Dermis microvascular lymphatic vessel endothelial cell (primary cell): Measurements from ENCODE around the gene APOF. TPM values are rescaled to one million over a fixed set of nuclear protein-coding genes. Genes with fewer than 3 reads are reported as not detected.
A peak's percentile ranks its signal among the peaks of the same experiment; 100 is the strongest.
"Not testable (repeated sequence)": the region's sequence is repeated elsewhere in the genome, so short reads cannot be mapped to it uniquely, and the experiment has no call there.

Source experiments
- DNase-seq, 2 donors: peaks; one replicate each; pipeline versions ENCODE4 v3.0.0 to v3.0.0-alpha.2; 2010; ENCODE audit warnings: low read depth in 2 of 2
- total RNA-seq: library from RNA; depleted of rRNA; stranded (reverse); fragments of >200 nt; gene quantifications from 2 replicates; pipeline ENCODE4 v1.2.1, GENCODE V29; 2014

The APOF gene, protein sequence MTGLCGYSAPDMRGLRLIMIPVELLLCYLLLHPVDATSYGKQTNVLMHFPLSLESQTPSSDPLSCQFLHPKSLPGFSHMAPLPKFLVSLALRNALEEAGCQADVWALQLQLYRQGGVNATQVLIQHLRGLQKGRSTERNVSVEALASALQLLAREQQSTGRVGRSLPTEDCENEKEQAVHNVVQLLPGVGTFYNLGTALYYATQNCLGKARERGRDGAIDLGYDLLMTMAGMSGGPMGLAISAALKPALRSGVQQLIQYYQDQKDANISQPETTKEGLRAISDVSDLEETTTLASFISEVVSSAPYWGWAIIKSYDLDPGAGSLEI
- total RNA-seq = not detected in 2 replicates

DNA sequence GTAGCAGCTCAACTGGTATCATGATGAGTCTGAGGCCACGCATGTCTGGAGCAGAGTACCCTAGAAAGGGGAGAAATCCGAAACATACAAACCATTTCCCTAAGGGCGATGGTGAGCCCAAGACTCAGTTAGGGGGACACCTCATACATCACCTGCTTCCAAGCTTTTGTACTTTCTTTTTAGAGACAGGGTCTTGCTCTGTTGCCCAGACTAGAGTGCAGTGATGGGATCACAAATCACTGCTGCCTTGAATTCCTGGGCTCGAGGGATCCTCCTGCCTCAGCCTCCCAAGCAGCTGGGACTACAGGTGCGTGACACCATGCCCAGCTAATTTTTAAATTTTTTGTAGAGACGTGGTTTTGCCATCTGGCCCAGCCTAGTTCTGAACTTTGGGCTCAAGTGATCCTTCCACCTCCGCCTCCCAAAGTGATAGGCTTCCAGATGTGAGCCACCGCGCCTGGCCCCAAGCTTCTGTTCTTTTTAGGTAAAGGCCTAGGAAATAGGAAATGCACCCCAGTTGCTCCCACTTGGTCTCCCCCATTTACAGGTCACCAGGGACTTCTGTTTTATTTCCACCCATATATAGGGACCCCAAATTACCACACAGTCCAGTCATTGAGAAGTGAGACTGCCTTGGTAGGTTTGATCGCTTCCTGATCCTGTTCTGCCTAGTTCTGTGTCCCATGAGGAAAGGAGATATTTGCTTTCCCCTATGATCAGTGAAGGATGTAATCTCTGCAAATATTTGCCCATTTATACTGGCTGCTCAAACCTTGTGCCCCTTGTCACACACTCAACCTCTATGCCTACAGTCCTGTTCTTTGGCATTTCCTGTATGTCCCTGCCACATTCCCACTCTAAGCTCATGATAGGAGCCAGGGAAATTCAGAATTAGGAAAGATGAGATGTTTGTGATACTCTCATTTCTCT is at the start of gene APOF:
Gene APOF, minus strand, starts transcription at position 728 of the 930 bp plus-strand sequence. Its CDS starts 112 bp downstream, at position 616.
- DNase-seq = no peak

GRCh38 chr12:56411781-56412639 is 49.4 kb upstream of the APOF start:
- DNase-seq = peak; percentile 34 to 55

DNA sequence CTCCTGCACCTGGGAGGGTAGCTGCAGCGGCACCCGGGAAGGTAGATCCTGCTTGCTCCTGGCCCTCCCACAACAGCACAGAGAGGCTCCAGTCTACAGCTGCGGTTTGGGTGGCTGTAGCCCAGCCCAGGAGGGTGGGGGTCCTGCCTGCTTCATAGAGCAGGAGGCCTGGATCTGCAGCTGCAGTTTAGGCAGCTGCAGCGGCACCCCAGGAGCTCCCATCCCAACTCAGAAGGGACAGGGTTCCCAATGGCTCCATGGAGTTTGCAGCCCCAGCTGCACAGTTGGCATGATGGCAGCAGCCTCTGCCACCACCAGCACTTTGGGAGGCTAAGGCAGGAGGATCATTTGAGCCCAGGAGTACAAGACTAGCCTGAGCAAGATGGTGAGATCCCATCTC is 48.1 kb upstream of the APOF start:
- no peak for DNase-seq

DNA sequence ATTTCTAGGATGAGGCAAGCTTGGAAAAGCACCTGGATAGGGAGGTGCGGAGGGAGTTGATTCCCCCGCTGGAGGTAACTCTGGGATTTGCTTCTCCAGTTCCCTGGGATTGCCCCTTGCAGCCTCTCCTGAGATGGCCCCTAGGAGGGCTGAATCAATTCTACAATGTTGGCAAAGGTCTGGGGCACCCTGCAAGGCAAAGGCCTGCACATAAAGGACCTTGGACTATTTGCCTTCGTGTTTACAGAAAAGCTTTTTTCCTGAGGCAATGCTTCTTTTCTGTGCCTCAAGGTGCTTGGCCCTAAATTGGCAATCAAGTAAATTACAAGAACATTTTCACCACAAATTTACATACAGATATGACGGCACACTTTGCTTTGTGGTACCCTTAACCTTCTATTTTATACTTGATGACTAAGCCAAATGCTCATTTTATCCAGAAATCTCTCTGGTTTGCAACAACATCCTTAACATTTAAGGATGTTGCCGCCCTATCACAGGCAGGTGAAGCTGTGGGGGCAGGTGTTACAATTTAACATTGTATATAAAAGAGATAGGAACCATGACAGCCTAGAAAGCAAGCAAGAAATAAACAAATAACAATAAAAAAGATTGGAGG is 46.3 kb upstream of the APOF start:
- DNase-seq = no peak

- not testable (repeated sequence) for DNase-seq
Observed at GRCh38 chr12:56404227-56404626, 41.6 kb upstream of the APOF start.

DNA sequence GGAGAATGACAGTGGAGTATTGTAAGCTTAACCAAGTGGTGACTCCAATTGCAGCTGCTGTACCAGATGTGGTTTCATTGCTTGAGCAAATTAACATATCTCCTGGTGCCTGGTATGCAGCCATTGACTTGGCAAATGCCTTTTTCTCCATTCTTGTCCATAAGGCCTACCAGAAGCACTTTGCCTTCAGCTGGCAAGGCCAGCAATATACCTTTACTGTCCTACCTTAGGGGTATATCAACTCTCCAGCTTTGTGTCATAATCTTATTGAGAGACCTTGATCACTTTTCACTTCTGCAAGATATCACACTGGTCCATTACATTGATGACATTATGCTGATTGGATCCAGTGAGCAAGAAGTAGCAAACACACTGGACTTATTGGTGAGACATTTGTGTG is 39.0 kb upstream of the APOF start:
- DNase-seq = not testable (repeated sequence)

- DNase-seq = not testable (repeated sequence)
Observed at GRCh38 chr12:56401125-56401524, 38.5 kb upstream of the APOF start.

DNA sequence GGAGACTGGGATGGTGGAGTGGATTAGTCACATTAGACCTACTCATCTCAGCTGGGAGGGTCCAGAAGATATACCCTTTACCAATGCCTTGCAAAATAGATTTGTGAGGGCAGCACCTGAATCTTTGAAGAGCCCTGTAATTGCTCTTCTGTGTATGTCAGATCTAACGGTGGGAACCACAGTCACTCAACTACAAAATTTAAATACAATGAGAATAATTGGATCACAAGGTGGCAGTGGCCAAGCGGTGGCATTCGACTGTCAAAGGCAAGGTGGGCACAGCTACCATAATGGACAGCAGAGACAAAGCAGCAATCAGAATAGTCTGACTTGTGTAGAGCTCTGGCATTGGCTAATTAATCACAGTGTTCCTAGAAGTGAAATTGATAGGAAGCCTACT is 36.8 kb upstream of the APOF start:
- DNase-seq = not testable (repeated sequence)

DNA sequence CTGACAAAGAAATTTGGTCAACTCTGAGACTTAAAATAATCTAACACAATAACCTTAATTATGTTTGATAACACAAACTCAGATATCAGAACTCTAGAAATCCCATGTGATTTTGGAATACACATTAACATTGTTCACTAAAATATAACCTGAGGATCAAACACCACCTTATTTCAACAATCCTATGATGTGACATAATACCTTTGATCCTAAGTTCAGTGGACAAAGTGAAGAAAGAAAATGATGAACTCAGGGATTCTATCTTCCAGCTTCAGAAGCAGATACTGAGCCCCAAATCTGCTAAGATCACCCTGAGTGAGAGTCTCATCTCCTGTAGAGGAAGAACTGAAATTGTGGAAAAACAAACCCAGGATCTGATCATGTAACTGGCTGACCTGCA is 35.7 kb upstream of the APOF start:
- DNase-seq = no peak

DNA sequence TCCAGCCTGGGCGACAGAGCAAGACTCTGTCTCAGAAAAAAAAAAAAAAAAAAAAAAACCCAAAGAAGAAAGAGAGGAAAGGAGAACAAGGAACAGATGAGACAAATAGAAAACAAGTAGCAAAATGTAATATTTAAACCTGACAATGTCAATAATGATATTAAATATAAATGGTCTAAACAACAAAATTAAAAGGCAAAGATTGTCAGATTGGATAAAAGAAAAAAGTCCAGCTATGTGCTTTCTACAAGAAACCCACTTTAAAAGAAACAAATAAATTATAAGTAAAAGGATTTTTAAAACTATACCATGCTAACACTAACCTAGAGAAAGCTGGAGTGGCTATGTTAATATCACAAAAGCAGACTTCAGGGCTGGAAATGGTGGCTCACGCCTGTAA is 29.7 kb upstream of the APOF start:
- DNase-seq = no peak

GRCh38 chr12:56391721-56392120 is 29.1 kb upstream of the APOF start:
- DNase-seq = no peak

GRCh38 chr12:56389412-56389811 is 26.8 kb upstream of the APOF start:
- no peak for DNase-seq

DNA sequence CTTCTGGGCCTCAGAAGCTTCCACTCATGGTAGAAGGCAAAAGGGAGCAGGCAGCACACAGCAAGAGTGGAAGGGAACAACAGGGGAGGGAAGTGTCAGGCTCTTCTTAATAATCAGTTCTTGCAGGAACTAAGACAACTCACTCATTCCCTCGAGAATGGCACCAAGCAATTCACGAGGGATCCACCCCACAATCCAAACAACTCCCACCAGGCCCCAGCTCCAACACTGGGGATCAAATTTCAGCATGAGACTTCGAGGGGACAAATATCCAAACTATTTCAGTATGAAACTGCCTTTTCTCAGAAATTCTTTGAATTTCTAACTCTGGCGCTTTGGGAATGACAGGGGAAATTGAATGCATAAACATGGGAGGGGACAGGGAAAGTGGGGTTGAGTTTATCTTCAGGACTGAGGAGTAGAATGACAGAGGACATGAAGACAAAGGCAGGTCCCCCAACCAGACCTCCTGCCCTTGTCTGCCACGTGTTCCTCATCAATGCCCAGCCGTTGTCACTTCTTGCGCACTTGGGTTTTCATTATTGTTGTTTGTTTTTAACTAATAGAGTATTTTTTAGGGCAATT is 24.6 kb upstream of the APOF start:
- no peak for DNase-seq

DNA sequence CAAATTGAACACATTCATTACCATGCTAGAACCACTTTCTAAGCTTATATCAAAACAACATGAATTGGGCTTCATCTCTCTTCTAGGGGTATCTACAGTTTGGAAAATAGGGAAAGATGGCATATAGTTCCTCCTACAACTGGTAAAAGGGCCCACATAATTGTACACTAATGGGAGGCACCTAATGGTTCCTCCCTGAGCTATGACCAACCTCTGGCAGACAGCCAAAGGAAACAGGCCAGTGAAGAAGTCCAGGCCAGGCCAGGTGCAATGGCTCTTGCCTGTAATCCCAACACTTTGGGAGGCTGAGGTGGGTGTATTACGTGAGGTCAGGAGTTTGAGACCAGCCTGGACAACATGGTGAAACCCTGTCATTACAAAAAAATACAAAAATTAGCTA is 23.2 kb upstream of the APOF start:
- DNase-seq = peak in 1 of 2 donors; percentile 19

- DNase-seq = no peak
Observed at GRCh38 chr12:56382611-56383010, 20.0 kb upstream of the APOF start.

DNA sequence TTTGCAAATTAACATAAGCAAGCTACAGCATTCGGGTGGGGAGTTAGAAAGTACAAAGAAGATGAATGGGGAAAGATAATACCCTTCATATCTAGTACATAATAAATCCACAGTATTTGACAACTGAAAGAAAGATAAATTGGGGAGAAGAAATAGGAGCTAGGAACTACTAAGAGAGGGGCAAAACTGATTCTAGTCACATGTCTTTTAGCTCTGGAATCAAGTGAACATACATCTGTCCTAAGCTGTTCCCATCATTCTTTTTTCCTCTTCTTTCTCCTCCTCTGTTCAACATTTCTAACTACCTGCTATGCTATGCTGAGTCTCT is 15.3 kb upstream of the APOF start:
- no peak for DNase-seq

DNA sequence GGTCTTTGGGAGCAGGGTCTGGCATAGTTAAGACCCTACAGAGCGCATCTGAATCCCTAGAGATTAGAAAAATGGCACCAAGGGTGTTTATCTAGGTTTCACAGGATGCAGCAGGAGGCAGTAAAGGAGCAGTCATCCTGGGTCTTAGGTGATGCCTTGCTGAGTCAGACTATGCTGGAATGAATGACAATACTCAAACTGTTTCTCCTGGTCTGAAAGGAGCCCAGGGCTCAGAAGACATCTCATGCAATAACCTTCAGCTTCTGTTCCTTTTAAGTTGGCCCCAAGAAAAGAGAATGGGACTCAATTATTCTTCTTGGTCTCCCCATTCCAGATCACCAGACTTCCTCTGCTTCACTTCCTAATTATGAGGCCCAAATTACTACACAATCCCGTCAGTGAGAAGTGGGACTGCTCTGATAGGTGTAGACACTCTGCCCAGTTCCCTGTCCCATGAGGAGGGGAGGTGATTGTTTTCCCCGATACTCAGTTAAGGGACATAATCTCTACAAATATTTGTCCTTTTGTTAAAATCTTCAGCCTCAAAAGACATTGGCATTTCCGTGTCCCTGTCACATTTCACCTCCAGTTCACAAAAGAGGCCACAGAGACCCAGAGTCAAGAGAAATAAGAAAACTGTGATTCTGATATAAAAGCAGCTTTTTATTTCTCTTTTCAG is 14.8 kb upstream of the APOF start:
- DNase-seq = peak in 1 of 2 donors; percentile 33

- DNase-seq = no peak
Observed at GRCh38 chr12:56375598-56376434, 13.2 kb upstream of the APOF start.
